ENCODE data around the gene XAF1.

DNA sequence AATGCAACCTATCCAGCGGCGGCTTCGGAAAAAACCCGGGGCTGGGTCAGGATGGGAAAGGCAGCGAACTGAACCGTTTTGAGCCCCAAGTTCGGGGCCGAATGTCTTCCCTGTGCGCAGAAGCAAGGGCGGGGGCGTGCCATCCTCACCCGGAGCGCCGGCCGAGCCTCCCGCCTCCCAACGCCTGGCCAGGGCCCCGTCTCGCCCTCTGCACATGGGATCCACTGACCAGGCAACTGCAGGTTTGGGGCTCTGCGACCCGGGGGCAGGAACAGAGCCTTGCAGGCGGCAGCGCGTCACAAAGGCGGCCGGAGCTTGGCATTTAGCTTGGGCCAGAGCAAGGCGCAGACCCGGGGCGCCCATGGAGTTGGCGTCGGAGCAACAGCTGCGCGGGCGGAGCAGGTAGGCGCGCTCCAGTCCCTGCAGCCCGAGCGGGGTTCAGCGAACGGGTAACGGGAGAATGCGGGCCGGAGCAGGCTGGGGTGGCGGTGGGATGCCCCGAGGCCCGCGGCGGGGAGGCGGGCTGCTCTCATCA, 20.1 kb downstream of the XAF1 start, which contains the start of gene FBXO39:
- TF ChIP-seq, protein P1, sequence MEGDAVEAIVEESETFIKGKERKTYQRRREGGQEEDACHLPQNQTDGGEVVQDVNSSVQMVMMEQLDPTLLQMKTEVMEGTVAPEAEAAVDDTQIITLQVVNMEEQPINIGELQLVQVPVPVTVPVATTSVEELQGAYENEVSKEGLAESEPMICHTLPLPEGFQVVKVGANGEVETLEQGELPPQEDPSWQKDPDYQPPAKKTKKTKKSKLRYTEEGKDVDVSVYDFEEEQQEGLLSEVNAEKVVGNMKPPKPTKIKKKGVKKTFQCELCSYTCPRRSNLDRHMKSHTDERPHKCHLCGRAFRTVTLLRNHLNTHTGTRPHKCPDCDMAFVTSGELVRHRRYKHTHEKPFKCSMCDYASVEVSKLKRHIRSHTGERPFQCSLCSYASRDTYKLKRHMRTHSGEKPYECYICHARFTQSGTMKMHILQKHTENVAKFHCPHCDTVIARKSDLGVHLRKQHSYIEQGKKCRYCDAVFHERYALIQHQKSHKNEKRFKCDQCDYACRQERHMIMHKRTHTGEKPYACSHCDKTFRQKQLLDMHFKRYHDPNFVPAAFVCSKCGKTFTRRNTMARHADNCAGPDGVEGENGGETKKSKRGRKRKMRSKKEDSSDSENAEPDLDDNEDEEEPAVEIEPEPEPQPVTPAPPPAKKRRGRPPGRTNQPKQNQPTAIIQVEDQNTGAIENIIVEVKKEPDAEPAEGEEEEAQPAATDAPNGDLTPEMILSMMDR (IDR thresholded peaks at IDR 0.05): no peak
- TF ChIP-seq POLR2A (IDR thresholded peaks at IDR 0.05): no peak
- TF ChIP-seq POLR2AphosphoS5 (IDR thresholded peaks at IDR 0.05): no peak
- TF ChIP-seq EP300 (IDR thresholded peaks at IDR 0.05): no peak
